MG63 (cell line): ENCODE measurements around the gene KHDC4. TPM values are rescaled to one million over a fixed set of nuclear protein-coding genes. Genes with fewer than 3 reads are reported as not detected.

ENCODE experiments used
- DNase-seq: peaks from one replicate; pipeline ENCODE4 v3.0.0-alpha.2; 2020
- H3K27me3 ChIP-seq: fragments of 250-450 bp; sonication (Bioruptor Pico); 2 replicates; pipeline ENCODE4 v1.5.1; 2020; ENCODE audit warnings: mild to moderate bottlenecking, moderate library complexity
- H3K36me3 ChIP-seq: fragments of 250-450 bp; sonication (Bioruptor Pico); 2 replicates; pipeline ENCODE4 v1.5.1; 2020; ENCODE audit warnings: mild to moderate bottlenecking, moderate library complexity
- H3K4me3 ChIP-seq: fragments of 250-450 bp; sonication (Bioruptor Pico); 2 replicates; pipeline ENCODE4 v1.5.1; 2020; ENCODE audit warnings: mild to moderate bottlenecking, moderate library complexity
- H3K9me3 ChIP-seq: fragments of 250-450 bp; sonication (Bioruptor Pico); 2 replicates; pipeline ENCODE4 v1.5.1; 2020; ENCODE audit warnings: mild to moderate bottlenecking, moderate library complexity
- total RNA-seq: library from RNA; depleted of rRNA; stranded (reverse); fragments of >200 nt; shearing (Covaris generic); gene quantifications from 2 replicates; pipeline ENCODE4 v1.2.3, GENCODE V29; 2014; ENCODE audit warnings: low replicate concordance

The KHDC4 gene
- total RNA-seq, 1 experiment from 2014 or later, result 32.1 TPM

DNA sequence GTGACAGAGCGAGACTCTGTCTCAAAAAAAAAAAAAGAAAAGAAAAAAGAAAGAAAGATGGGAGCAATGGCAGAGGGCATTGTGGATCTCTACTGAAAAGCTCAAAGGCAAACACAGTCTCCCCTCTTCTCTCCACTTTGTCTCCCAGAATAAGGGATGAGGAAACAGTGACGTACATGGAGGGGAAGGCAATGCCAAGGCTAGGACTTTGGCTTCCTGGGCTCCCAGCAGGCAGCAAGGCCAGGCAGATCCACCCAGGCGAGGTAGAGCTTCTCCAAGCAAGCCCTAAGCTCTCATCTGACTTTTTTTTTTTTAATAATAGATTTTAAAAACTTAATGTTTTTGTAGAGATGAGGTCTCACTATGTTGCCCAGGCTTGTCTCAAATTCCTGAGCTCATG lies 39.5 kb upstream of the KHDC4 start:
- Histone ChIP-seq H3K27me3 (no peaks in the 10 kb centered on the region), H3K36me3 (peaks cover 88% of the 10 kb centered on the region), H3K4me3 (no peak overlapping the region), H3K9me3 (no peaks in the 10 kb centered on the region)
- DNase-seq, result no peak

DNA sequence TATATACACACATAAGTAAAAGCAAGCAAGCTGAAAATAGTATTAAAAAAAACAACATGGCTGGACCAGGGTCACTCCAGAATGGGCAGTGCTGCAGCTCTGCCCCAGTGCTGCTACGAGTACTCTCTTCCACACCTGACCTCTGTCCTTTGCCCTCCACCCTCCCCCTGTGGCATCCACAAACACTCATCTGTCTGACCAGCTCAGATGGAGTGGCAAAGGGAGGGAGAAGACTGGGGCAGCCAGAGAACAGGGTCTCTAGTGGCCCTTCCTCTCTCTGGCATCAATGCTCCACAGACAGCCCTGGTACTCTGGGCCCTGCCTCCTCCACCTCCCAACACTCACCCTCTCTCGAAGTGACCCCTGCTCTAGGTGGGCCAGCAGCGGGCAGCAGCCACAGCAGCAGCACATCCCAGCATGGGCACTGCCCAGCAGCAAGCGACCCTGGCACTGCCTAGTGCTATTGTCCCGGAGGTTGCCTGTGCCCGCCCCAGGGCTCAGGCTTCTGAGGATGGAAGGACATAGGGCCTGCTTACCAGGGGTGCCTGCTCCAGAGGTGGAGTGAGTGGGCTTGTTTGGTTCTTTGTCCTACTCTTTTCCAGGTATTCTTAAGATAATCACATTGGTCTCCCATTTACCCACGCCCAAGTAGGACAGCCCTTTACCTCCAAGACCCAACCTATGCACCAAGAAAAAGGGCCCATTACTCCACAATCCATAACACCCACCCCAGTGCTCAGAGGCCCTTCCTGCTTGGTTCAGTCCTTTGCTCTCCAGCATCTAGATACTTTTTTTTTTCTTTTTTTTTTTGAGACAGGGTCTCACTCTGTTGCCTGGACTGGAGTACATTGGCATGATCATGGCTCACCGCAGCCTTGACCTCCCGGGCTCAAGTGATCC lies 37.9 kb upstream of the KHDC4 start:
- Histone ChIP-seq H3K9me3 (no peaks in the 10 kb centered on the region), H3K27me3 (no peaks in the 10 kb centered on the region), H3K36me3 (peaks cover 93% of the 10 kb centered on the region), H3K4me3 (no peak overlapping the region)
- DNase-seq, result no peak

DNA sequence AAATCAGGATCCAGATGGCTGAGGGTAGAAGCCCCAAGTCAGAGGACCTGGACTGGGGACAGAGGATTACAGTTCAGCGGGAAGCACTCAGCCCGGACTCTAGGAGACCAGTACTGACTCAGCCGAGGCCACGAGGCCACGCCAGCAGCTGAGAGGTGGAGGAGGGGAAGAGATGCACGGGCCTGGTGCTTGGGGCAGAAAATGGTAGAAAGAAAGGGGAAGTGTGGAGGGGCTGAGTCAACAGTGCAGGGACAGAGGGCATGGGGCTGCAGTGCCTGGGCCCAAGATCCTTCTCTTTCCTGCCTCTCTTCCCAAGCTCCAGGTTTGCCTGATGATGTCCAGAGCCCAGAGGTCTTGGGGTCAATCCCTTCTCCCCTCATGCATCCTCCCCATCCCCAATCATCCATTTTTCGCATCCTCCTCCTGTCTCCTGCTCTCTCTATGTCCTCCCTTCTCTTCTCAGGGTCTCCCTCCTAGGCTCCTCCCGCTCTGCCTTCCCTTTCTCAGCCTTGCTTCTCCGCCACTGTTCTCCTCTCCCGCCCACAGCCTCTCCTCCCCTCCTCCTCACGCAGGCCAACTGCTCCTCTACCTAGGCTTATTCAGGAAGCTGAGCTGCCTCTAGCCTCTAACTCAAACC lies 36.4 kb upstream of the KHDC4 start:
- H3K27me3 ChIP-seq, result no peaks in the 10 kb centered on the region
- peaks cover 94% of the 10 kb centered on the region for H3K36me3 ChIP-seq
- no peak overlapping the region for H3K4me3 ChIP-seq
- DNase-seq, result peak; percentile 89
- H3K9me3 ChIP-seq, result no peaks in the 10 kb centered on the region

GRCh38 chr1:155969377-155969791 lies 35.2 kb upstream of the KHDC4 start:
- H3K4me3 ChIP-seq, result no peak overlapping the region
- DNase-seq, result no peak

DNA sequence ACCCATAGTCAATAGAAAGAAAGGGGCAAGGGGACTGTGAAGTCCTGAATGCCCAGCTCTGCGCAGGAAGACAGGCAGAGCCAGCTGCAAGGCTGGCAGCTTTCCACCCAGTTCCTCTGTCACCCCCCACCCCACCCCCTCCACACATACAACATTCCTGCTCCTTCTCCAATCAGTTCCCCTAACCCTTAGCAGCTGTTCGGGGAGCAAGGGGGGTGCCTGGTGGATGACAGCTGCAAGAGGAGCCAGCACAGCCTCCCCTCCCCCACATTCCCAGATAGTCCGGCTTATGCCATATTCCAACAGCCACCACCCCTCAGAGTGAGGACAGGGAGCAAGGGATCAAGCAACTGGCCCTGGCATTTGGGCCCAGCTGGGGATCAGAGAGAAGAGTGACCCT lies 34.5 kb upstream of the KHDC4 start:
- no peaks in the 10 kb centered on the region for H3K9me3 ChIP-seq
- DNase-seq, result no peak
- no peak overlapping the region for H3K4me3 ChIP-seq
- H3K36me3 ChIP-seq, result peaks cover 90% of the 10 kb centered on the region
- no peaks in the 10 kb centered on the region for H3K27me3 ChIP-seq

More at GRCh38 chr1:155969377-155969791, 35.2 kb upstream of the KHDC4 start:
- Histone ChIP-seq H3K36me3 (peaks cover 92% of the 10 kb centered on the region), H3K27me3 (no peaks in the 10 kb centered on the region), H3K9me3 (no peaks in the 10 kb centered on the region)

GRCh38 chr1:155968051-155968400 lies 33.8 kb upstream of the KHDC4 start:
- Histone ChIP-seq H3K4me3 (no peak overlapping the region), H3K27me3 (no peaks in the 10 kb centered on the region), H3K36me3 (peaks cover 92% of the 10 kb centered on the region), H3K9me3 (no peaks in the 10 kb centered on the region)
- no peak for DNase-seq

- DNase-seq, result no peak
- no peak overlapping the region for H3K4me3 ChIP-seq
- no peaks in the 10 kb centered on the region for H3K27me3 ChIP-seq
- H3K36me3 ChIP-seq, result peaks cover 92% of the 10 kb centered on the region
- H3K9me3 ChIP-seq, result no peaks in the 10 kb centered on the region
Observed at GRCh38 chr1:155967341-155968050, 33.3 kb upstream of the KHDC4 start.

DNA sequence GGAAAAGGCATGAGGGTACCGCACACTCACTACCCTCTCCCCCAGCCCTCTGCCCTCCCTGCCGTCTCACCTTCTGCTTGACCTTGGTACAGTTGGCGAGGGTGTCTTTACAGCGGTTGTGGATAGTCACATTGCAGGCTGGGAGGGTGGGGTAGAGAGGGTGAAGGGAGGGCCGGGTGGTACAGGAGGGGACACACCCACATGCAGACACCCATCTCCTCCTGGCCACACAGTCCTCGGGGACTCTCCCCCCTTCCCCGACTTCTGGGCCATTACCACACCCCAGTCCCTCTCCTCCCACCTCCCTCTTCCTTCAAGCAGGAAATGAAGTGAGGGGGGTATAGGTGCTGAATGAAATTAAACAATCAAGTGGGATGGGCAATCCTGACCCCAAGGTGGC lies 32.5 kb upstream of the KHDC4 start:
- no peak for DNase-seq
- Histone ChIP-seq H3K4me3 (no peak overlapping the region), H3K9me3 (no peaks in the 10 kb centered on the region), H3K36me3 (peaks cover 90% of the 10 kb centered on the region), H3K27me3 (no peaks in the 10 kb centered on the region)

- Histone ChIP-seq H3K4me3 (no peak overlapping the region), H3K9me3 (no peaks in the 10 kb centered on the region), H3K27me3 (no peaks in the 10 kb centered on the region), H3K36me3 (peaks cover 95% of the 10 kb centered on the region)
- no peak for DNase-seq
Observed at GRCh38 chr1:155966135-155966534, 31.9 kb upstream of the KHDC4 start.

- Histone ChIP-seq H3K36me3 (peaks cover 95% of the 10 kb centered on the region), H3K27me3 (no peaks in the 10 kb centered on the region), H3K9me3 (no peaks in the 10 kb centered on the region), H3K4me3 (no peak overlapping the region)
- no peak for DNase-seq
Observed at GRCh38 chr1:155964193-155964592, 30.0 kb upstream of the KHDC4 start.

- Histone ChIP-seq H3K27me3 (no peaks in the 10 kb centered on the region), H3K36me3 (peaks cover 94% of the 10 kb centered on the region), H3K9me3 (no peaks in the 10 kb centered on the region), H3K4me3 (no peak overlapping the region)
- no peak for DNase-seq
Observed at GRCh38 chr1:155962599-155963211, 28.5 kb upstream of the KHDC4 start.

- Histone ChIP-seq H3K36me3 (peaks cover 94% of the 10 kb centered on the region), H3K9me3 (no peaks in the 10 kb centered on the region), H3K27me3 (no peaks in the 10 kb centered on the region), H3K4me3 (no peak overlapping the region)
- DNase-seq, result peak; percentile 100
Observed at GRCh38 chr1:155961937-155962336, 27.7 kb upstream of the KHDC4 start.

DNA sequence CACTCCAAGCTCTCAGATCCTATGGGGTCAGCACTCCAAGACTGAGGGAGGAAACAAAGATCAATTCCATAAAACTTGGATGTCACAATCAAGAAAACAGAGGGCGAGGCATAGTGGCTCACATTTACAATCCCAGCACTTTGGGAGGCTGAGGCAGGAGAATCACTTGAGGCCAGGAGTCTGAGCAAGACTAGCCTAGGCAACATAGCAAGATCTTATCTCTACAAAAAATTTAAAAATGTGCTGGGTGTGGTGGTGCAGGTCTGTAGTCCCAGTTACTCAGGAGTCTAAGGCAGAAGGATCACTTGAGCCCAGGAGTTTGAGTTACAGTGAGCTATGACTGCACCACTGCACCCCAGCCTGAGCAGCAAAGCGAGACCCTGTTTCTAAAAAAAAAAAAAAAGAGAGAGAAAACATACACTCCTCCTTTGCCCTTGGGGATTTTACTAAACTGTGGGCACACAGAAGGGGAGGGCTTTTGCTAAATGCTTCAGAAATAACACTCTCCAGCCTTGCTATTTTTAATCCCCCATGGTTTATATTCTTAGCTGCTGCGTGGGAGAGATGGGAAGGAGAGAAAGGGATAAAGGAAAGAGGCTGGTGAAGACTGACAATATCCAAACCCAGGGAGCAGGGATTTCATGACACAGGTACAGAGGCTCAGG lies 26.0 kb upstream of the KHDC4 start:
- Histone ChIP-seq H3K36me3 (peaks cover 94% of the 10 kb centered on the region), H3K27me3 (no peaks in the 10 kb centered on the region), H3K9me3 (no peaks in the 10 kb centered on the region), H3K4me3 (no peak overlapping the region)
- no peak for DNase-seq

DNA sequence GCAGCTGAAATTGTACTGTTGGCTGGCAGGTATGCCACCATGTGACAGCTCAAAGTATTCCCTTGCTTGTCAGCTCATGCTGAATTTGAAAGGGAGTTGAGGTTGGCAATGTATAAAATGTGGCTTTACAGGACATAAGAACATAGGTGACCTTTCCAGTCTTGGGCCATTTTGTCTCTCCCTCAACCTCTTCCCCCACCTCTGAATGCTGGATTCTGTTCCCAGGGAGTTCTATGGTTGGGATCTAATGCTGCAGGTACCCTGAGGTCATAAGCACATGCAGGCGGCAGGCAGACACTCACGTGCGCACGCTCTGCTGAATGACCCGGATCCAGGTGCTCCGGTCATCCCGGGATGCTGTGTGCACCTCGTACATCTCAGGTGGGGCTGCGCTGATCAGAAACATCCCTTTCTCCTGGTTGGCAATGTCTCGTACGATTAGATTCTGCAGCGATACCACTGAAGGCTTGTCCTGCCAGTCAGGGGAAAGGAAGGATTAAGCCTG lies 23.2 kb upstream of the KHDC4 start:
- no peak for DNase-seq
- peaks cover 95% of the 10 kb centered on the region for H3K36me3 ChIP-seq
- no peak overlapping the region for H3K4me3 ChIP-seq
- no peaks in the 10 kb centered on the region for H3K9me3 ChIP-seq
- no peaks in the 10 kb centered on the region for H3K27me3 ChIP-seq

GRCh38 chr1:155954645-155955044 lies 20.4 kb upstream of the KHDC4 start:
- H3K27me3 ChIP-seq, result no peaks in the 10 kb centered on the region
- no peak overlapping the region for H3K4me3 ChIP-seq
- H3K9me3 ChIP-seq, result no peaks in the 10 kb centered on the region
- no peak for DNase-seq
- H3K36me3 ChIP-seq, result peaks cover 95% of the 10 kb centered on the region

- no peaks in the 10 kb centered on the region for H3K27me3 ChIP-seq
- H3K4me3 ChIP-seq, result no peak overlapping the region
- peaks cover 94% of the 10 kb centered on the region for H3K36me3 ChIP-seq
- no peak for DNase-seq
- no peaks in the 10 kb centered on the region for H3K9me3 ChIP-seq
Observed at GRCh38 chr1:155952505-155952890, 18.3 kb upstream of the KHDC4 start.
